ENCODE results near the gene DRD2.

DNA sequence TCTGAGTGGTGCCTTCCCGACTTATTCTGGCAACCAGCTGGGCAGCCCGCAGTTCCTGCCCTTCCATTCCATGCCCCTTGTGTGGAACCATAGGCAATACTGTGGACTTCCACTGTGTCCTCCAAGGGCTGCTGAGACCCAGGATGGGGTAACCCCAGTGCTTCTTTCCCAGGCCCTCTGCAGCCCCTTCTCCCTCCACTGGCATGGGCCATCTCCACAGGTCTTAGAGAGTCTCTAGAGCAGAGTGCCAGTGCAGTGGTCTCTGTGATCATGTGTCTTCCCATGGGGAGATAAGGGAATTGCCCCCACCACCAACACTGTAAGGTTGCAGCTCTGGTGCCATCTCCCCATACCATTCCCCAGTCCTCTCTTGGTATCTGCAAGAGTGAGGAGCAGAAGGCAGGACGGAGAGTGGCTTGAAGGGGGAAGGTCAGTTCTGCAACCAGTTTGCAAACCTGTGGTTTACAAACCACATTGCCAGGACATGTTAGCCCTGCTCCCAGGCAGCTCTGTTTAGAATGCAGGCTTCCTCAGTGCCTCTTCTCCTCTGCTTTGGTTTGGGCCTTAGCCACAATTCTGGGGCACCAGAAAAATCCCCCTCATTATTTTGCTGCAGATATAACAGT lies 20.9 kb upstream of the DRD2 start:
- TF ChIP-seq EZH2phosphoT487 (IDR thresholded peaks at IDR 0.05; ENCODE audit: borderline replicate concordance, low read depth, low read length) (no peak), CTCF (conservative IDR thresholded peaks at IDR 0.05; ENCODE audit: low read length) (no peak)

All from OCI-LY7 (cell line).